H1 (cell line): ENCODE results near the gene PMM2. TPM values are rescaled to one million over a fixed set of nuclear protein-coding genes. Genes with fewer than 3 reads are reported as not detected.
A peak's percentile ranks its signal among the peaks of the same experiment; 100 is the strongest.

Experiments
- CTCF ChIA-PET: fragments of 300-600 bp; sonication (Branson Sonifier 250); formaldehyde crosslinking; loops from one replicate; lab custom pipeline; 2021; ENCODE audit not compliant: partially characterized antibody; lab: Charles Lee
- POLR2A ChIA-PET: fragments of 300-600 bp; sonication (Branson Sonifier 250); formaldehyde crosslinking; loops from one replicate; lab custom pipeline; 2021; ENCODE audit warnings: inconsistent platforms; ENCODE audit not compliant: partially characterized antibody; lab: Charles Lee
- DNase-seq, 2 experiments: peaks; one replicate each; pipeline versions ENCODE4 v3.0.0 to v3.0.0-alpha.2; 2010 to 2022; ENCODE audit warnings: low spot score in 2 of 2, low read depth in 1 of 2, mixed read lengths in 1 of 2
- FAIRE-seq: peaks from 2 replicates; lab custom pipeline; 2011; peaks lifted over from hg19 to GRCh38; lab: Jason Lieb, UNC
- H2AFZ ChIP-seq: 2 replicates; pipeline ENCODE4 v1.8.1; 2012; ENCODE audit warnings: low read length, inconsistent platforms
- H2AK5ac ChIP-seq: 2 replicates; pipeline ENCODE4 v1.6.1; 2013; ENCODE audit warnings: low read depth, low read length
- H2BK120ac ChIP-seq: replicated peaks from 2 replicates; pipeline ENCODE3; 2013; ENCODE audit warnings: low read depth, low read length, inconsistent platforms
- H2BK12ac ChIP-seq: 2 replicates; pipeline ENCODE4 v1.6.1; 2013; ENCODE audit warnings: low read depth, low read length
- H2BK15ac ChIP-seq: 2 replicates; pipeline ENCODE4 v1.6.1; 2013; ENCODE audit warnings: low read length
- H2BK20ac ChIP-seq: 2 replicates; pipeline ENCODE4 v1.6.1; 2013; ENCODE audit warnings: low read length
- H2BK5ac ChIP-seq: 2 replicates; pipeline ENCODE4 v1.6.1; 2013; ENCODE audit warnings: low read depth, low read length
- H3K14ac ChIP-seq: 2 replicates; pipeline ENCODE4 v1.6.1; 2013; ENCODE audit warnings: inconsistent platforms; ENCODE audit not compliant: insufficient read length
- H3K18ac ChIP-seq: 2 replicates; pipeline ENCODE4 v1.6.1; 2013; ENCODE audit warnings: low read length; ENCODE audit errors: extremely low read depth
- H3K23ac ChIP-seq: 2 replicates; pipeline ENCODE4 v1.6.1; 2013; ENCODE audit warnings: inconsistent platforms; ENCODE audit not compliant: insufficient read length
- H3K23me2 ChIP-seq: 2 replicates; pipeline ENCODE4 v1.6.1; 2013; ENCODE audit warnings: low read depth, low read length
- H3K27ac ChIP-seq: 2 replicates; pipeline ENCODE4 v1.6.1; 2011; ENCODE audit warnings: low read depth, low read length, inconsistent platforms
- H3K27me3 ChIP-seq, 4 experiments: replicated peaks in 1 of 4; 1 replicate in 1 of 4; 2 replicates in 3 of 4; pipeline versions ENCODE4 v1.6.1 to v1.8.1; 2011 to 2013; ENCODE audit warnings: low read length in 3 of 4, mild to moderate bottlenecking in 3 of 4, inconsistent platforms in 2 of 4, mixed read lengths in 2 of 4, moderate library complexity in 1 of 4; ENCODE audit not compliant: control insufficient read depth in 3 of 4, insufficient read depth in 3 of 4; ENCODE audit errors: extremely low read depth in 1 of 4
- H3K36me3 ChIP-seq, 4 experiments: 2 replicates each; pipeline versions ENCODE4 v1.6.1 to v1.8.1; 2011 to 2013; ENCODE audit warnings: mild to moderate bottlenecking in 4 of 4, low read length in 3 of 4, moderate library complexity in 2 of 4, control low read depth in 1 of 4, inconsistent platforms in 1 of 4; ENCODE audit not compliant: insufficient read depth in 4 of 4, control insufficient read depth in 2 of 4
- H3K4ac ChIP-seq: replicated peaks from 2 replicates; pipeline ENCODE3; 2013; ENCODE audit warnings: low read length, low read depth, mixed read lengths, inconsistent platforms; ENCODE audit not compliant: insufficient read length
- H3K4me1 ChIP-seq, 4 experiments: replicated peaks in 1 of 4; 1 replicate in 1 of 4; 2 replicates in 3 of 4; pipeline versions ENCODE4 v1.6.1 to v1.8.1; 2011 to 2013; ENCODE audit warnings: low read length in 3 of 4, inconsistent platforms in 2 of 4, mixed read lengths in 1 of 4; ENCODE audit not compliant: insufficient read depth in 4 of 4, control insufficient read depth in 3 of 4
- H3K4me2 ChIP-seq, 2 experiments: 2 replicates each; pipeline versions ENCODE4 v1.6.1 to v1.8.1; 2011 to 2013; ENCODE audit warnings: low read depth in 2 of 2, low read length in 2 of 2, control low read depth in 1 of 2, inconsistent platforms in 1 of 2, mild to moderate bottlenecking in 1 of 2; ENCODE audit not compliant: insufficient read depth in 1 of 2
- H3K4me3 ChIP-seq, 4 experiments: fragments of 200-600, 300-600 bp in 1 of 4; sonication (generic), shearing (Covaris generic), sonication (Bioruptor Twin) in 1 of 4; 2 replicates each; pipeline versions ENCODE4 v1.5.1 to v1.8.1; 2011 to 2016; ENCODE audit warnings: low read length in 4 of 4, low read depth in 3 of 4, control low read depth in 2 of 4, inconsistent platforms in 2 of 4, mild to moderate bottlenecking in 2 of 4, mixed read lengths in 1 of 4, moderate library complexity in 1 of 4; ENCODE audit not compliant: insufficient read depth in 2 of 4; ENCODE audit errors: extremely low read depth in 1 of 4
- H3K56ac ChIP-seq: replicated peaks from 2 replicates; pipeline ENCODE3; 2013; ENCODE audit warnings: low read depth, mild to moderate bottlenecking, mixed read lengths, low read length, inconsistent platforms; ENCODE audit not compliant: insufficient read length
- H3K79me1 ChIP-seq: 2 replicates; pipeline ENCODE4 v1.6.1; 2013; ENCODE audit warnings: low read depth, low read length, control low read depth
- H3K79me2 ChIP-seq, 2 experiments: 2 replicates each; pipeline versions ENCODE4 v1.6.1 to v1.8.1; 2012 to 2013; ENCODE audit warnings: low read length in 2 of 2, mild to moderate bottlenecking in 2 of 2, inconsistent platforms in 1 of 2; ENCODE audit not compliant: insufficient read depth in 2 of 2, control insufficient read depth in 1 of 2
- H3K9ac ChIP-seq, 4 experiments: replicated peaks in 1 of 4; 1 replicate in 1 of 4; 2 replicates in 3 of 4; pipeline versions ENCODE4 v1.6.1 to v1.8.1; 2011 to 2013; ENCODE audit warnings: low read depth in 3 of 4, low read length in 3 of 4, control low read depth in 2 of 4, mild to moderate bottlenecking in 2 of 4, moderate library complexity in 2 of 4, inconsistent platforms in 1 of 4; ENCODE audit errors: extremely low read depth in 1 of 4
- H3K9me3 ChIP-seq, 2 experiments: 2 replicates each; pipeline versions ENCODE4 v1.6.1 to v1.8.1; 2012 to 2013; ENCODE audit warnings: mild to moderate bottlenecking in 2 of 2, moderate library complexity in 2 of 2, control low read depth in 1 of 2, inconsistent platforms in 1 of 2, low read depth in 1 of 2, low read length in 1 of 2, mixed read lengths in 1 of 2; ENCODE audit not compliant: insufficient read depth in 2 of 2
- H4K20me1 ChIP-seq, 2 experiments: replicated peaks in 1 of 2; 2 replicates each; pipeline versions ENCODE3 to v1.8.1; 2011 to 2013; ENCODE audit warnings: inconsistent platforms in 2 of 2, low read length in 2 of 2, mild to moderate bottlenecking in 1 of 2; ENCODE audit not compliant: insufficient read depth in 2 of 2, control insufficient read depth in 1 of 2
- H4K5ac ChIP-seq: 2 replicates; pipeline ENCODE4 v1.6.1; 2013; ENCODE audit warnings: low read length, low read depth, mixed read lengths, inconsistent platforms; ENCODE audit not compliant: insufficient read length
- H4K8ac ChIP-seq: 2 replicates; pipeline ENCODE4 v1.8.0; 2013; ENCODE audit warnings: mild to moderate bottlenecking, moderate library complexity, low read length, inconsistent platforms; ENCODE audit not compliant: insufficient read depth; ENCODE audit errors: extremely low read depth
- H4K91ac ChIP-seq: replicated peaks from 2 replicates; pipeline ENCODE3; 2013; ENCODE audit warnings: low read length, mixed read lengths, inconsistent platforms; ENCODE audit not compliant: insufficient read length
- EGR1 ChIP-seq: IDR thresholded peaks from 2 replicates; pipeline ENCODE4 v1.6.1; 2011; ENCODE audit warnings: low read depth, low read length, borderline replicate concordance
- HDAC2 ChIP-seq, 2 experiments: fragments of 300-600 bp in 1 of 2; sonication (generic) in 1 of 2; IDR thresholded peaks; 2 replicates each; pipeline ENCODE4 v1.6.1; 2011 to 2012; ENCODE audit warnings: low read depth in 2 of 2, low read length in 2 of 2, mild to moderate bottlenecking in 2 of 2, moderate library complexity in 2 of 2, borderline replicate concordance in 1 of 2, inconsistent platforms in 1 of 2
- JUND ChIP-seq: IDR thresholded peaks from 2 replicates; pipeline ENCODE4 v1.6.1; 2011; ENCODE audit warnings: mild to moderate bottlenecking, improper control_type of control experiment, low read length
- KDM1A ChIP-seq: fragments of 200-600, 300-600 bp; sonication (generic); IDR thresholded peaks from 2 replicates; pipeline ENCODE4 v1.7.1; 2016; ENCODE audit warnings: mild to moderate bottlenecking, low read length, borderline replicate concordance
- MAX ChIP-seq: IDR thresholded peaks from 2 replicates; pipeline ENCODE4 v1.6.1; 2012; ENCODE audit warnings: inconsistent platforms
- NRF1 ChIP-seq: IDR thresholded peaks from 2 replicates; pipeline ENCODE4 v1.6.1; 2011; ENCODE audit warnings: mild to moderate bottlenecking, low read depth, low read length, improper control_type of control experiment
- PHF8 ChIP-seq: fragments of 200-600 bp; sonication (generic); conservative IDR thresholded peaks from 2 replicates; pipeline ENCODE4 v1.7.1; 2012; ENCODE audit warnings: low read depth, mild to moderate bottlenecking, inconsistent platforms, low read length, moderate library complexity
- POU5F1 ChIP-seq: IDR thresholded peaks from 2 replicates; pipeline ENCODE4 v1.6.1; 2011; ENCODE audit warnings: low read depth, mild to moderate bottlenecking, low read length, moderate library complexity
- RXRA ChIP-seq: IDR thresholded peaks from 2 replicates; pipeline ENCODE4 v1.6.1; 2011; ENCODE audit warnings: low read depth, mild to moderate bottlenecking, low read length, moderate library complexity; ENCODE audit not compliant: insufficient read depth
- SIX5 ChIP-seq: IDR thresholded peaks from 2 replicates; pipeline ENCODE4 v1.6.1; 2011; ENCODE audit warnings: mild to moderate bottlenecking, low read depth, low read length
- TAF7 ChIP-seq: optimal IDR thresholded peaks from 2 replicates; pipeline ENCODE3; 2011; ENCODE audit warnings: low read depth, mild to moderate bottlenecking, inconsistent platforms, low read length, moderate library complexity, borderline replicate concordance
- TBP ChIP-seq: IDR thresholded peaks from 2 replicates; pipeline ENCODE4 v1.6.1; 2011; ENCODE audit warnings: low read depth, low read length, improper control_type of control experiment
- WGBS, 2 experiments: shearing (Covaris generic) in 1 of 2; methylation state at CpG; one replicate each; pipeline versions ENCODE4 v1.1.6 to v1.1.7; 2013 to 2015; ENCODE audit warnings: low lambda C conversion rate in 2 of 2, mixed read lengths in 2 of 2, inconsistent platforms in 1 of 2, low coverage in 1 of 2, missing lambda C conversion rate in 1 of 2; ENCODE audit not compliant: insufficient replicate concordance in 2 of 2, insufficient coverage in 1 of 2, insufficient read length in 1 of 2; ENCODE audit errors: extremely low coverage in 1 of 2, missing lambda C conversion rate in 1 of 2; 5-methylcytosine and 5-hydroxymethylcytosine counted together
- polyA plus RNA-seq, 7 experiments: library from polyadenylated mRNA; depleted of rRNA in 3 of 7; stranded (reverse) in 5 of 7; unstranded in 2 of 7; fragments of >200 nt in 5 of 7; fragments of 200-250 nt in 2 of 7; gene quantifications; 1 replicate in 5 of 7; 2 replicates in 1 of 7; 4 replicates in 1 of 7; pipeline versions ENCODE4 v1.2.1 to v1.2.3, GENCODE V29; 2011 to 2013; ENCODE audit warnings: missing spikeins in 2 of 7, mixed read lengths in 2 of 7
- total RNA-seq: library from RNA; stranded (reverse); fragmentation: NEBNext Ultra II Directional; extraction: Animal tissue kit (Norgen Biotek cat#: 25700); gene quantifications from 2 replicates; pipeline ENCODE4 v1.2.1, GENCODE V29; 2021
- TF ChIP-seq, protein P1 (sequence below): IDR thresholded peaks from 2 replicates; pipeline ENCODE4 v1.6.1; 2011; ENCODE audit warnings: low read depth, mild to moderate bottlenecking, low read length; ENCODE audit not compliant: insufficient read depth

Gene PMM2
- total and polyA plus RNA-seq, 2 of the 8 experiments (the other 6 are each of a cell fraction or from before 2014, with no cell fraction given), result 26.2 to 49.4 TPM

- POLR2A ChIA-PET, result no interaction called here
- H2BK20ac ChIP-seq, result no peak overlapping the region
- TF ChIP-seq, protein P1, sequence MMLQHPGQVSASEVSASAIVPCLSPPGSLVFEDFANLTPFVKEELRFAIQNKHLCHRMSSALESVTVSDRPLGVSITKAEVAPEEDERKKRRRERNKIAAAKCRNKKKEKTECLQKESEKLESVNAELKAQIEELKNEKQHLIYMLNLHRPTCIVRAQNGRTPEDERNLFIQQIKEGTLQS, result no peak
- TF ChIP-seq TBP (no peak), EGR1 (no peak), PHF8 (no peak), TAF7 (no peak), NRF1 (no peak), RXRA (no peak), JUND (no peak), KDM1A (peak; percentile 83; the same call in 1 of the 2 replicates), MAX (no peak), HDAC2 (IDR thresholded peaks at IDR 0.05; ENCODE audit: borderline replicate concordance in 1 of 2, low read depth in 2 of 2, low read length in 2 of 2) (peak in 1 of 2 experiments; percentile 89; a peak in 1 of 4 replicates), POU5F1 (no peak), SIX5 (no peak)
Observed at GRCh38 chr16:8775359-8775758, 22.3 kb upstream of the PMM2 start.

More at GRCh38 chr16:8775359-8775758, 22.3 kb upstream of the PMM2 start:
- H4K8ac ChIP-seq, result no peak overlapping the region
- no peak overlapping the region for H2AFZ ChIP-seq
- H3K36me3 ChIP-seq, result peaks cover 0 to 9% (median 0%) of the 10 kb centered on the region in 4 experiments; a peak in 1 of 8 replicates
- no peak overlapping the region for H2AK5ac ChIP-seq
- no peak overlapping the region for H3K14ac ChIP-seq
- H3K23ac ChIP-seq, result no peak overlapping the region
- no peak overlapping the region for H3K56ac ChIP-seq
- CTCF ChIA-PET, result interaction anchor here (1.2 to 26.4 kb wide), 3 partner anchors 16 to 111 kb away, joined by 3 to 404 read pairs (median 11); partner anchors contain the start of gene ABAT
- H4K20me1 ChIP-seq, result no peaks in the 10 kb centered on the region
- no peaks in the 10 kb centered on the region; a peak in 1 of 7 replicates for H3K27me3 ChIP-seq
- no peak overlapping the region for H3K4me2 ChIP-seq
- no peaks in the 10 kb centered on the region for H3K23me2 ChIP-seq
- no peak overlapping the region for H3K18ac ChIP-seq
- H4K91ac ChIP-seq, result no peak overlapping the region
- H3K9ac ChIP-seq, result no peak overlapping the region
- 83% methylated on average over 1 of the region's 1 CpG; no CpG with 5 or more reads in 1 of the 2 experiments for WGBS, 2 experiments
- no peak overlapping the region for H2BK12ac ChIP-seq
- no peak overlapping the region for H2BK5ac ChIP-seq
- H4K5ac ChIP-seq, result no peak overlapping the region
- no peak overlapping the region for H2BK15ac ChIP-seq
- no peak overlapping the region for H3K4ac ChIP-seq
- H3K79me1 ChIP-seq, result no peaks in the 10 kb centered on the region
- no peak for FAIRE-seq
- H3K9me3 ChIP-seq, result no peaks in the 10 kb centered on the region
- H3K4me1 ChIP-seq, result peaks cover 0 to 1% (median 0%) of the 10 kb centered on the region in 4 experiments; a peak in 1 of 7 replicates
- H3K79me2 ChIP-seq, result no peaks in the 10 kb centered on the region
- no peak overlapping the region for H3K27ac ChIP-seq
- H2BK120ac ChIP-seq, result no peak overlapping the region
- H3K4me3 ChIP-seq, result no peak overlapping the region
- no peak for DNase-seq
